ENCODE measurements around the gene ARMC5.

The ARMC5 gene

GRCh38 chr16:31461921-31462804 is 2.9 kb downstream of the ARMC5 start:
- DNase-seq: no peak

DNA sequence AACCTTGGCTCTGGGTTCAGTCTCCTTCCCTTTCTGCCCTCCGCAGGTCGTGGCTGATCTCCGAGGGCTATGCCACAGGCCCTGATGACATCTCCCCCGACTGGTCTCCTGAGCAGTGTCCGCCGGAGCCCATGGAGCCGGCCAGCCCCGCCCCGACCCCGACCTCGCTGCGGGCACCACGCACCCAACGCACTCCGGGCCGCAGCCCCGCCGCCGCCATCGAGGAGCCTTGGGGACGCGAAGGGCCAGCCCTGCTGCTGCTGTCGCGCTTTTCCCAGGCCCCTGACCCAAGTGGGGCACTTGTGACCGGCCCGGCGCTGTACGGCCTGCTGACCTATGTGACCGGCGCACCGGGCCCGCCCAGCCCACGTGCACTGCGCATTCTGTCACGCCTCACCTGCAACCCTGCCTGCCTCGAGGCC is 5.1 kb downstream of the ARMC5 start:
- no peak for DNase-seq

GRCh38 chr16:31464781-31465260 is 5.5 kb downstream of the ARMC5 start:
- DNase-seq: no peak

DNA sequence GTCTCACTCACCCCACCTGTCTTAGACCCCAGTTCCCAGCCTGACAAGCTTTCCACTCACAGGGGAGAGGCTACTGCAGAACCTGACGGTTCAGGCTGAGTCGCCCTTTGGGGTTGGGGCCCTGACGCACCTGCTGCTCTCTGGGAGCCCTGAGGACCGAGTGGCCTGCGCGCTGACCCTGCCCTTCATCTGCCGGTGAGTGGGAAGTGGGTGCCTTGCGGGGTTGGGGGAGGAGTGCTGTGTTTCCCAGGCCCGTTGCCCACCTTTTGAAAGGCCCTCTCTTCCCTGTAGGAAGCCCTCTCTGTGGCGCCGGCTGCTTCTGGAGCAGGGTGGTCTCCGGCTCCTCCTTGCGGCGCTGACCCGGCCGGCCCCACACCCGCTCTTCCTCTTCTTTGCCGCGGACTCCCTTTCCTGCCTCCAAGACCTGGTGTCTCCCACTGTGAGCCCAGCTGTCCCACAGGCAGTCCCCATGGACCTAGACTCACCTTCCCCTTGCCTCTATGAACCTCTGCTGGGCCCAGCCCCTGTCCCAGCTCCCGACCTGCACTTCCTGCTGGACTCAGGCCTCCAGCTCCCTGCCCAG is 6.6 kb downstream of the ARMC5 start:
- no peak for DNase-seq

GRCh38 chr16:31466381-31466841 is 7.1 kb downstream of the ARMC5 start:
- no peak for DNase-seq

- DNase-seq: no peak
These were observed 8.0 kb downstream of the ARMC5 start for GRCh38 chr16:31467151-31467773.

DNA sequence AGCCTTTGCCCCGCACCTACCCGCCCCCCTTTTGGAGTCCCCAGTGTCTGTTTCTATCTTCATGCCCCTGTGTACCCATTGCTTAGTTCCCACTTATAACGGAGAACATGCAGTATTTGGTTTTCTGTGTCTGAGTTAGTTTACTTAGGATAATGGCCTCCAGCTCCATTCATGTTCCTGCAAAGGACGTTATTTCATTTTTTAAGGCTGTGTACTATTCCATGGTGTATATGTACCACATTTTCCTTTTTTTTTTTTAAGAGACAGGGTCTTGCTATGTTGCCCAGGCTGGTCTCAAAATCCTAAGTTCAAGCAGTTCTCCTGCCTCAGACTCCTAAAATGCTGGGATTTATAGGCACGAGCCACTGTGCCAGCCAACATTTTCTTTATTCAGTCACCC is 8.6 kb downstream of the ARMC5 start:
- no peak for DNase-seq

GRCh38 chr16:31470615-31471014 is 11.3 kb downstream of the ARMC5 start:
- DNase-seq: no peak

GRCh38 chr16:31471241-31471874 is 12.1 kb downstream of the ARMC5 start:
- DNase-seq: no peak

- peak; percentile 26 for DNase-seq
These were observed 12.8 kb downstream of the ARMC5 start, which contains the start of gene TGFB1I1 for GRCh38 chr16:31471875-31472708. TGFB1I1 (plus strand) TSS chr16:31472152; CDS start chr16:31472189, 37 bp downstream.

GRCh38 chr16:31472709-31473203 is 13.5 kb downstream of the ARMC5 start:
- peak; percentile 90 for DNase-seq

GRCh38 chr16:31473264-31473984 is 14.1 kb downstream of the ARMC5 start:
- DNase-seq: no peak

DNA sequence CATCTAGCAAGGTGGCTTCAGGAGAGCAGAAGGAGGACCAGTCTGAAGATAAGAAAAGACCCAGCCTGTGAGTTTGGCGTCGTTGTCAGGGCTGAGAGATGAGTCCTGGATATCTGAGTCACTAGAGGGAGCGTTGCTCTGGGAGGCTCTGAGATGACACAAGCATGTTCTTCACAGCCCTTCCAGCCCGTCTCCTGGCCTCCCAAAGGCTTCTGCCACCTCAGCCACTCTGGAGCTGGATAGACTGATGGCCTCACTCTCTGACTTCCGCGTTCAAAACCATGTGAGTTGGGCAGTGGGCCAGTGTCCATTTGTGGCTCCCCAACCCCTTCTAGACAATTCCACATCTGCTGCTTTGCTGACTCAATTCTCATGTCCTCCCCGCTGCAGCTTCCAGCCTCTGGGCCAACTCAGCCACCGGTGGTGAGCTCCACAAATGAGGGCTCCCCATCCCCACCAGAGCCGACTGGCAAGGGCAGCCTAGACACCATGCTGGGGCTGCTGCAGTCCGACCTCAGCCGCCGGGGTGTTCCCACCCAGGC is 14.9 kb downstream of the ARMC5 start:
- DNase-seq: no peak

GRCh38 chr16:31474773-31475738 is 15.8 kb downstream of the ARMC5 start:
- no peak for DNase-seq

DNA sequence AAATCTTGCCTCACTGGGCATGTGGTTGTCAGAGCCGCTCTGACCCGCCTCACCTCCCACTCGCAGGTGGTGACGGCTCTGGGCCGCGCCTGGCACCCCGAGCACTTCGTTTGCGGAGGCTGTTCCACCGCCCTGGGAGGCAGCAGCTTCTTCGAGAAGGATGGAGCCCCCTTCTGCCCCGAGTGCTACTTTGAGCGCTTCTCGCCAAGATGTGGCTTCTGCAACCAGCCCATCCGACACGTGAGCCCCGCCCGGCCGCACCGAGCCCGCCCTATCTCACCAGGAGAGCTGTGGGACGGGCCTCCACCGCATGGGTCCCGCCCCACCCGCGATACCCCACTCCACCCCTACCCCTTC is 16.6 kb downstream of the ARMC5 start:
- DNase-seq: no peak

DNA sequence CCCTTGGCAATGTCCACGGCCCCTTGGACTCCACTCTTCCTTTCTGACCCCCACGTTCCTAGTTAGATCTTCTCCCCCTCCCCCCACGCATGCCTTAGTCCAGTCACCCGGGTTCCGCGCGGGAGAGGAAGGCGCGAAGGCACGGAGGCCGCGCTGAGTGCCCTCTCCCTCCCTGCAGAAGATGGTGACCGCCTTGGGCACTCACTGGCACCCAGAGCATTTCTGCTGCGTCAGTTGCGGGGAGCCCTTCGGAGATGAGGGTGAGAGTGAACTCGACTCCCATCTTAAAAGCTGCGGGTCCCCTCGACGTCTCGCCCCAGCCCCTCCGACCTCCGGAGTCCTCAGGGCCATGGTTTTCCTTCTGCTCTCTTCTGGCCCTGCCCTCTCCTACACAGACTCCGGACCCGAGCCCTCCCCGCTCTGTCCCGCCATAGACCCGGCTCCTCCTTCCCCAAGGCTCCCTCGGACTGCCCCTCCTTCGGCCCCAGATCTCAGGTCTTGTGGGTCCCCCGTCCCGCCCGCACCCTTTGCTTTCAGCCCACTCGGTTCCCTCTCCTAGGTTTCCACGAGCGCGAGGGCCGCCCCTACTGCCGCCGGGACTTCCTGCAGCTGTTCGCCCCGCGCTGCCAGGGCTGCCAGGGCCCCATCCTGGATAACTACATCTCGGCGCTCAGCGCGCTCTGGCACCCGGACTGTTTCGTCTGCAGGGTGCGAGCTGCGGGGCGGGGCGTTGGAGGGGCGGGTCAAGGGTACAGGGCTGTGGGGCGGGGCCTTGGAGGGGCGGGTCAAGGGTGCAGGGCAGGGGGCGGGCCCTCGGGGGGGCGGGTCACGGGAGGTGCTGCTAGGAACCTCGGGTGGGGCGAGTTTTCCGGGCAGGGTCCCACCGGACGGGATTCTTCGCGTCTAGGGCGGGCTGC is 17.3 kb downstream of the ARMC5 start:
- no peak for DNase-seq

DNA sequence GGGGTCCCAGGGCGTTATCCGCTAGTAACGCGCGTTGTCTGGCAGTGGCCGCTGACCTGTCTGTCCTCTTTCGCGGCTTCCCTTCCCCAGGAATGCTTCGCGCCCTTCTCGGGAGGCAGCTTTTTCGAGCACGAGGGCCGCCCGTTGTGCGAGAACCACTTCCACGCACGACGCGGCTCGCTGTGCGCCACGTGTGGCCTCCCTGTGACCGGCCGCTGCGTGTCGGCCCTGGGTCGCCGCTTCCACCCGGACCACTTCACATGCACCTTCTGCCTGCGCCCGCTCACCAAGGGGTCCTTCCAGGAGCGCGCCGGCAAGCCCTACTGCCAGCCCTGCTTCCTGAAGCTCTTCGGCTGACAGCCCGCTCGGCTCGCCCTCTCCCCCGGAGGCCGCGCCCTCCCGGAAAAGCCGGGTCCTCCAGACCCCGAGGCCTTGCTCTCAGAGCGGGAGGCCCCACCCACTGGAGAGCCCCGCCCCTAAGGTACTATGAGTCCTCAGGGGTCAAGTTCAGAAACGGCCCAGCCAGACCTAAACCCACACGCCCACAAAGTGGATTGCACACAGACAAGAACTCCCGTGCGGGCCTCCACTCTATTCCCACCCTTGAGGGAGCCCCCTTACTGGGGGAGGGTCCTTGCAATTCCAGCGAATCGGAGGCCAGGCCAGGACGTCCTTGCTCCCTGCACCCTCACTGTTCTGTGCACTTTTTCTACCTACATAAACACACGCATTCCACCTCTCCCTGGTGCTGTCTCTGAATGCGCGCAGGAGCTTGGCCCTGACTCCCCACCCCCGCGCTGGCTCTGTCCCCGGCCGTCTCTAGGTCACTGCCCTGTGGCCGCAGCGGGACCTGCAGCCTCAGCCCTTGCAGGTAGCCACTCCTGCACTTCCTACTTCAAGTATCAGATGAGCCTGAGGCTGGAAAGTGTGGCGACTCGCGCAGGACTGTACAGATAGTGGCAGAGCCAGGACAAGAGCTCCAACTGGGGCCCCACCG is 18.2 kb downstream of the ARMC5 start:
- no peak for DNase-seq

Measured in NCI-H2171 (cell line).